ENCODE measurements around the gene SLC4A5.

SLC4A5 gene

GRCh38 chr2:74278694-74279093 is 64.5 kb downstream of the SLC4A5 start:
- in situ Hi-C loops (cut with MboI; ENCODE audit: low sequenced_read_pairs) = no loop called here

GRCh38 chr2:74278176-74278575 is 65.0 kb downstream of the SLC4A5 start:
- in situ Hi-C loops (cut with MboI; ENCODE audit: low sequenced_read_pairs) = no loop called here

GRCh38 chr2:74275228-74275627 is 68.0 kb downstream of the SLC4A5 start:
- in situ Hi-C loops (cut with MboI; ENCODE audit: low sequenced_read_pairs) = no loop called here

- in situ Hi-C loops (cut with MboI; ENCODE audit: low sequenced_read_pairs) = no loop called here
Measured at GRCh38 chr2:74269667-74270066, 73.5 kb downstream of the SLC4A5 start.

- in situ Hi-C loops (cut with MboI; ENCODE audit: low sequenced_read_pairs) = no loop called here
Measured at GRCh38 chr2:74267068-74267467, 76.1 kb downstream of the SLC4A5 start.

GRCh38 chr2:74264281-74264680 is 78.9 kb downstream of the SLC4A5 start:
- in situ Hi-C loops (cut with MboI; ENCODE audit: low sequenced_read_pairs) = no loop called here

- in situ Hi-C loops (cut with MboI; ENCODE audit: low sequenced_read_pairs) = no loop called here
Measured at GRCh38 chr2:74262681-74263080, 80.5 kb downstream of the SLC4A5 start.

- in situ Hi-C loops (cut with MboI; ENCODE audit: low sequenced_read_pairs) = no loop called here
Measured at GRCh38 chr2:74261204-74261864, 81.9 kb downstream of the SLC4A5 start.

GRCh38 chr2:74260495-74260894 is 82.7 kb downstream of the SLC4A5 start:
- in situ Hi-C loops (cut with MboI; ENCODE audit: low sequenced_read_pairs) = no loop called here

GRCh38 chr2:74259733-74260132 is 83.5 kb downstream of the SLC4A5 start:
- in situ Hi-C loops (cut with MboI; ENCODE audit: low sequenced_read_pairs) = no loop called here

GRCh38 chr2:74259191-74259590 is 84.0 kb downstream of the SLC4A5 start:
- in situ Hi-C loops (cut with MboI; ENCODE audit: low sequenced_read_pairs) = no loop called here

- in situ Hi-C loops (cut with MboI; ENCODE audit: low sequenced_read_pairs) = no loop called here
Measured at GRCh38 chr2:74255660-74256213, 87.5 kb downstream of the SLC4A5 start.

- in situ Hi-C loops (cut with MboI; ENCODE audit: low sequenced_read_pairs) = no loop called here
Measured at GRCh38 chr2:74253971-74254310, 89.3 kb downstream of the SLC4A5 start.

- in situ Hi-C loops (cut with MboI; ENCODE audit: low sequenced_read_pairs) = no loop called here
Measured at GRCh38 chr2:74253306-74253970, 89.8 kb downstream of the SLC4A5 start.

- in situ Hi-C loops (cut with MboI; ENCODE audit: low sequenced_read_pairs) = no loop called here
Measured at GRCh38 chr2:74252862-74253261, 90.4 kb downstream of the SLC4A5 start.

GRCh38 chr2:74252036-74252435 is 91.2 kb downstream of the SLC4A5 start:
- in situ Hi-C loops (cut with MboI; ENCODE audit: low sequenced_read_pairs) = no loop called here

- in situ Hi-C loops (cut with MboI; ENCODE audit: low sequenced_read_pairs) = no loop called here
Measured at GRCh38 chr2:74250189-74250631, 93.0 kb downstream of the SLC4A5 start.

GRCh38 chr2:74249406-74250122 is 93.7 kb downstream of the SLC4A5 start:
- in situ Hi-C loops (cut with MboI; ENCODE audit: low sequenced_read_pairs) = no loop called here

- in situ Hi-C loops (cut with MboI; ENCODE audit: low sequenced_read_pairs) = no loop called here
Measured at GRCh38 chr2:74246496-74247195, 96.6 kb downstream of the SLC4A5 start.

- in situ Hi-C loops (cut with MboI; ENCODE audit: low sequenced_read_pairs) = no loop called here
Measured at GRCh38 chr2:74244286-74244685, 98.9 kb downstream of the SLC4A5 start.
